GM18526 (cell line): Measurements from ENCODE around the gene KATNAL2.

Experiments
- POLR2A ChIP-seq: IDR thresholded peaks from 3 replicates; pipeline ENCODE4 v1.6.1; 2011; ENCODE audit not compliant: insufficient read length; ENCODE audit errors: extremely low read depth

The KATNAL2 gene

DNA sequence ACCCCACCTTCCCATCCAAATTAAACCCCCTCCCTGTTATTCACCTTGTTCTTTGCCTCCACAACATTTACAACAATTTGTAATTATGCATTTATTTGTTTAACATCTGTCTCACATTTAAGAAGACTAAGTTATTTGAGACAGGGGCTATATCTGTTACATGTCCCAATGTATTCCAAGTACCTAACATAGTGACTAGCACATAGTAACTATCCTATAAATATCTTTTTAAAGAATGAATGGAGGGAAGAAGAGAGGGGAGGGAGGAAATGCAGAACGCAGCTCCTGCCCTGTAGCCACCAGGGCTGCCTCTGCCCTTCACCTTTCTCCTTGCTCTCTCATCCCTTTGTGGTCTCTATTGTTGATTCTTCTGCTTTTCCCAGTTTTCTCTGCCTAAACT, 192.3 kb downstream of the KATNAL2 start:
- TF ChIP-seq POLR2A = no peak

- TF ChIP-seq POLR2A = no peak
These were observed 193.3 kb downstream of the KATNAL2 start for GRCh38 chr18:47110492-47111274.

- no peak for TF ChIP-seq POLR2A
These were observed 196.6 kb downstream of the KATNAL2 start for GRCh38 chr18:47113796-47114540.

DNA sequence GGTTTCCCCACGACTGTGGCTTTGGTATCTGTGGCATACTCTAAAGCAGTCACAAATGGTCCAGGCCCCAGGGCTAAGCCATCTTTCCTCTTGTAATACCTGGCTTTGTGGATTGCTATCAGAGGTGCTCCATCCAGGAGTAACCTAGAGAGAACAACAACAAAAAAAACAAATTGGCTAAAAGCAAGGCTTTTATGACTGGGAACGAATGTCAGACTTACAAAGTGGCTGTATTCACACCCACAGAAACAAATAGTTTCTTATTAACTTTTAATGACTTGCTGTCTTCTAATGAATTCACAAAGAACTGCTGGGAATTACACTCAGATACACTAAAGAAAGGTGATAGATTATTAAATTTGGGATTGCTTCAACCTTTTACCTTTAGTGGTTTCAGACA, 197.8 kb downstream of the KATNAL2 start:
- TF ChIP-seq POLR2A = no peak

DNA sequence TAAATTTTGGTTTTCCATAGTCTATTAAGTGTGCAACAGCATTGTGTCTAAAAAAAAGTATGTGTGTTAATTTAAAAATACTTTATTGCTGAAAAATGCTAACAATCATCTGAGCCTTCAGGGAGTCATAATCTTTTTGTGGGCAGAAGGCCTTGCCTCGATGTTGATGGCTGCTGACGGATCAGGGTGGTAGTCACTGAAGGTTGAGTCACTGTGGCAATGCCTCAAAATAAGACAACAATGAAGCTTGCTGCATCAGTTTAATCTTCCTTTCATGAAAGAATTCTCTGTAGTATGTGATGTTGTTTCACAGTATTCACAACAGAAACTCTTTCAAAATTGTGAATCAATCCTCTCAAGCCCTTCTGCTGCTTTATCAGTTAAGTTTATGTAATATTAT, 201.6 kb downstream of the KATNAL2 start:
- no peak for TF ChIP-seq POLR2A

- no peak for TF ChIP-seq POLR2A
These were observed 203.0 kb downstream of the KATNAL2 start for GRCh38 chr18:47120428-47120827.

DNA sequence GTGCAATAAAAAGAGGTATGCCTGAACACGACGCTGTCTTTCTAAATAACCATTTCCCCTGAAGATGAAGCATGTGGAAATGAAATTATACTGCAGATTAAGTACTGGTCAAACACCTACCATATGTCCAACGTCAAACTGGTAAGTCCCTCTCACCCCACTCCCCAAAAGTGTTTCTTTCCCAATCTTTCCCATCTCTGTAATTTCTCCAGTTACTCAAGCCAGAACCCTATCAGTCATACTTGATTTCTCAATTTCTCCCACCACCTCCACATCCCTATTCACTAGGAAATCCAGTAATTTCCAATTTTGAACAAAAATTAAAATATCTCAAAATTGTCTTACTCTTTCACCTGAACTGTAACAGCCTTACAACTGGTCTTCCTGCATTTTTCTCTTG, 203.7 kb downstream of the KATNAL2 start:
- no peak for TF ChIP-seq POLR2A

DNA sequence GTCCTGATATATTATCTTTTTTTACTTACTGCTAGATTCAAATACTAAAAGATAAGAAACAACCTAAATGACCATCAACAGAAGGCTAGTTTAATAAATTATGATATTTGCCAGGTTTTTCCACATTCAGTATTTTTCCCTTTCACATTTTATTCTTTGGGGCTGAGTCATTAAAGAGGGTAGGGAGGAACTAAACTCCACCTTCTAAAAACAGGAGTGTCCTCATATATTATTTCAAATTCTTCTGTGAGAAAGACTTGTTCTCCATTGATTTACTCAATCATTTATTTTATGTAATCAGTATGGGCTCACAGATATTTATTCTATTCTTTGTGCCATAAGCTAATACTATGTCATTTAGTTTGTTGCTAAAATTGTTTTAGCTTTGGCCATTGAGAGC, 223.9 kb downstream of the KATNAL2 start:
- TF ChIP-seq POLR2A = no peak

DNA sequence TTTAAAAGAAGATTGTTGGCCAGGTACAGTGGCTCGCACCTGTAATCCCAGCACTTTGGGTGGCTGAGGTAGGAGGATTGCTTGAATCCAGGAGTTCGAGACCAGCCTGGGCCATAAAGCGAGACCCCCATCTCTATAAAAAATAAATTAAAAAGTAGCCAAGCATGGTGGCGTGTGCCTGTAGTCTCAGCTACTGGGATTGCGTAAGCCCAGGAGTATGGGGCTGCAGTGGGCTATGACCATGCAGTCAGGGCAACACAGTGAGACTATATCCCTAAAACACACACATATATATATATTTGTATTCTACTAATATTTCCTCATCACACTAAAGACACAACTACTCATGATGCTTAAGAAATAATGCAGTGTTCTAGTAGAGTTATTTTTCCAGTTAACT, 225.8 kb downstream of the KATNAL2 start:
- TF ChIP-seq POLR2A = no peak

GRCh38 chr18:47143899-47144485, 226.6 kb downstream of the KATNAL2 start:
- no peak for TF ChIP-seq POLR2A

- no peak for TF ChIP-seq POLR2A
These were observed 228.8 kb downstream of the KATNAL2 start for GRCh38 chr18:47146206-47146605.

DNA sequence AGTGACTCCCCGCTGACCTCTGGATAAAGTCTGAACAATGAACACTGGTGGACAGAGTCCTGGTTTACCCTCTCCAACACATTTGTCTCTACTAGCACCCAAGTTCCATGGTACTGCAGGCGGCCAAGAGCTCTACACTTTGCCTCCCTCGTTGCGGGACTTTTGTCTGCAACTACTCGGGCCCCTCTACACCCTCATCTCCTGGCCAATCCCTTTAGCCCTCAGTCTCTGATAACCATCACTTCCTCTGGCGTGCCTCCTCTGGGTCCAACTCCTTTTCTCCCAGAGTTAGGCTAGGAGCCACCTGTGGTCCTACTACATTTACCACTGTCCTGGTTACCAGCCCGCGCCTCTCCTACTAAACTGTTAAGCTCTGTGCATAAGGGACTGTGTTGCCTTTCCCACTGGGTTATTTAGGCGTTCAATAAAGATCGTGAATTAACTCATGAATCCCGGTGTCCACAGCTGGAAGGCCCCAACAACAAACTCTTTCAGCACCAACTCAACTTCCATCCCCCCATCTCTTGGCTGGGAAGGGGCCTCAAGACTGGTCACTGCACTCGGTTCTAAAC, 232.1 kb downstream of the KATNAL2 start:
- TF ChIP-seq POLR2A = no peak

GRCh38 chr18:47150029-47150823, 232.8 kb downstream of the KATNAL2 start, which contains the start of gene HDHD2:
HDHD2 (minus strand) TSS chr18:47150500; CDS start chr18:47136439, 14,061 bp downstream.
- peak; percentile 90 for TF ChIP-seq POLR2A

DNA sequence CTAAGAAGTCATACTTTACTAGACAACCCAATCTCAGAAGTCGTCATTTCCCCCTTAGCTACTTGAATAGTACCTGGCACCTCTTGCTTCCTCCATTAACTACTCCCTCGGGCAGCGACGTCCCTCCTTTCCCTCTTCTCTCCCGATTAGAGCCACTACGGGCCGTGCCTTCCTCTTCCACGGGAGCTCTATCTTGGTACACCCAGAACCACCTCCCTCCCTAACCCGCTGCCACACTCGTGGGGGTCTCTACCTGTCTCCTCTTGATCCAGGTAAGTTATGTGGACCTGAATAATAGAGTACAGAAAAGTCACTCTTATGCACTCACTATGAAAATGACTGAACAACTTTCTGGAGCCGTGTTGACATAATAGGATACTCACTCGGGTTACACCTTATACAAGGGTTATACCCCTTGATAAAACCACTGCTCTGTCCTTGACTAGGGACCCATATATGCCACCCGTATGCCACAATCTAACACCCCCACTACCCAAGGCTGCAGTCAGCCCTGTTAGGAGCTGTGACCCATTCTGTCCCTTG, 233.5 kb downstream of the KATNAL2 start:
- TF ChIP-seq POLR2A = no peak

DNA sequence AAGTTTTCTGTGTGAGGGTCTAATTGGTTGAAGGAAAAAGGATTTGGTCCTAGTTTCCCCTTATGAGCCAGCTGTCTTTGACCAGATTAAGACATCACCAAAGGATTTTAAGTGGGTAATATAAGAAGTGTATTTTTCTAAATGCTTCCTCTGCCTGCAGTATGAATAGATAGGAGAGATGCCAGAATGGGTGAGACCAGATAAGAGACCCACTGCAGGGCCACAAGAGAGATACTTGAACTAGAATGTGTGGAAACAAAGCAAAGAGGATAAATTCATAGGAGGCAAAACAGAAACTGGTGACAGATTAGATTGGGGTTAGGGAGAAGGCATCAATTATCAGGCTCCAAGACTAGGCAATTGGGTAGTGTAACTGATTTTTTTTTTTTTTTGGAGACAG, 234.0 kb downstream of the KATNAL2 start:
- no peak for TF ChIP-seq POLR2A
